ENCODE measurements around the gene UGT1A5. TPM values are rescaled to one million over a fixed set of nuclear protein-coding genes. Genes with fewer than 3 reads are reported as not detected.

Gene UGT1A5
- total and polyA plus RNA-seq, 2 of the 8 experiments (the other 6 are each of a cell fraction or from before 2014, with no cell fraction given) = not detected

DNA sequence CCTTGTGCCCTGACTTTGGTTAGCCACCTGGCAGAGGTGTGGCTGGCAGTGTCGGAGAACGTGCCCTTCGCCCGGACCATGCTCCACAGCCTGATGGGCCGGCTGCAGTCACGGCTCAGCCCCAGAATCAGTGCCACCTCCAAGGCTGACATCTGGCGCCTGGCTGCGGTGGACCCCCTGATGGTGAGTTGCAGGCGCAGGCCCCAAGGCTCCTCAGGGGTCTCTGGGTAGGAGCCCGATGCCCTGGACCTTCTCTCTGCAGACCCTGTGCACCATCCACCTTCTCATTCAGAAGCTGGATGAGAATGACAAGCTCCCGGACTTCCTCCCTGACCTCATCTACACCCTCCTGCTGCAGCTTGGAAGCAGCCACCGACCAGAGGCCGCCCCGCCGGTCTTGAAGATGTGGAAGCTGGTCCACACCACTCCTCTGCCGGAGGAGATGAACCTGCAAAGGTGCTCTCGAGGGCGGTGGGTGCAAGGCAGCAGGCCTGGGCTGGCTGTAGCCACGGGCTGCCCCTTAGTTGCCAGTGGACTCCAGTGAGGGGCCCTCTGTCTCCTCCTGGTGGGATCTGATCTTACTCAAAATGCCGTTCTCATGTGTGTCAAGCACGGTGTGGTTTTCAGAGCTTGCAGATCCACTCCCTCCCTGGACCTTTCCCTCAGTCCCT lies 109.5 kb downstream of the UGT1A5 start:
- no peaks in the 10 kb centered on the region for H3K4me1 ChIP-seq (replicated peaks in 1 of 4; ENCODE audit: control insufficient read depth in 3 of 4, insufficient read depth in 4 of 4, low read length in 3 of 4)
- no peak overlapping the region for H3K27ac ChIP-seq (ENCODE audit: low read depth, low read length)
- H4K8ac ChIP-seq (ENCODE audit: extremely low read depth, insufficient read depth, low read length) = no peak overlapping the region
- no peak overlapping the region for H3K9ac ChIP-seq (replicated peaks in 1 of 4; ENCODE audit: extremely low read depth in 1 of 4, low read depth in 3 of 4, low read length in 3 of 4)
- no peaks in the 10 kb centered on the region for H3K79me2 ChIP-seq (ENCODE audit: control insufficient read depth in 1 of 2, insufficient read depth in 2 of 2, low read length in 2 of 2)
- 87% methylated on average over 21 of the region's 21 CpGs; no CpG with 5 or more reads in 1 of the 2 experiments for WGBS, 2 experiments (ENCODE audit: extremely low coverage in 1 of 2, insufficient coverage in 1 of 2, insufficient read length in 1 of 2, insufficient replicate concordance in 2 of 2, low coverage in 1 of 2, low lambda C conversion rate in 2 of 2, missing lambda C conversion rate in 1 of 2)
- H2BK15ac ChIP-seq (ENCODE audit: low read length) = no peak overlapping the region
- no peak overlapping the region for H2BK20ac ChIP-seq (ENCODE audit: low read length)
- ChIA-PET CTCF (ENCODE audit: partially characterized antibody) (interaction anchor here (1.1 to 2.0 kb wide), 3 partner anchors 42 to 374 kb away, joined by 3 to 6 read pairs (median 3); no protein-coding TSS in a partner anchor), POLR2A (ENCODE audit: partially characterized antibody) (no interaction called here)
- no peak overlapping the region for H4K91ac ChIP-seq (replicated peaks; ENCODE audit: insufficient read length, low read length)
- H2BK120ac ChIP-seq (replicated peaks; ENCODE audit: low read depth, low read length) = no peak overlapping the region
- no peak overlapping the region for H3K56ac ChIP-seq (replicated peaks; ENCODE audit: insufficient read length, low read depth, low read length)
- no peaks in the 10 kb centered on the region for H3K27me3 ChIP-seq (replicated peaks in 1 of 4; ENCODE audit: control insufficient read depth in 3 of 4, extremely low read depth in 1 of 4, insufficient read depth in 3 of 4, low read length in 3 of 4)
- FAIRE-seq (no peak), DNase-seq (ENCODE audit: low read depth in 1 of 2, low spot score in 2 of 2) (no peak)
- no peak overlapping the region for H3K4me2 ChIP-seq (ENCODE audit: insufficient read depth in 1 of 2, low read depth in 2 of 2, low read length in 2 of 2)
- H2BK5ac ChIP-seq (ENCODE audit: low read depth, low read length) = no peak overlapping the region
- H3K9me3 ChIP-seq (ENCODE audit: insufficient read depth in 2 of 2, low read depth in 1 of 2, low read length in 1 of 2) = no peaks in the 10 kb centered on the region
- H3K4ac ChIP-seq (replicated peaks; ENCODE audit: insufficient read length, low read depth, low read length) = no peak overlapping the region
- H3K79me1 ChIP-seq (ENCODE audit: low read depth, low read length) = no peaks in the 10 kb centered on the region
- no peak overlapping the region for H3K14ac ChIP-seq (ENCODE audit: insufficient read length)
- H3K18ac ChIP-seq (ENCODE audit: extremely low read depth, low read length) = no peak overlapping the region
- H4K20me1 ChIP-seq (replicated peaks in 1 of 2; ENCODE audit: control insufficient read depth in 1 of 2, insufficient read depth in 2 of 2, low read length in 2 of 2) = no peaks in the 10 kb centered on the region
- H2BK12ac ChIP-seq (ENCODE audit: low read depth, low read length) = no peak overlapping the region
- H3K36me3 ChIP-seq (ENCODE audit: control insufficient read depth in 2 of 4, insufficient read depth in 4 of 4, low read length in 3 of 4) = no peaks in the 10 kb centered on the region
- H4K5ac ChIP-seq (ENCODE audit: insufficient read length, low read depth, low read length) = no peak overlapping the region
- H3K4me3 ChIP-seq (ENCODE audit: extremely low read depth in 1 of 4, insufficient read depth in 2 of 4, low read depth in 3 of 4, low read length in 4 of 4) = no peak overlapping the region
- no peaks in the 10 kb centered on the region for H3K23me2 ChIP-seq (ENCODE audit: low read depth, low read length)
- H2AFZ ChIP-seq (ENCODE audit: low read length) = no peak overlapping the region
- no peak overlapping the region for H3K23ac ChIP-seq (ENCODE audit: insufficient read length)
- H2AK5ac ChIP-seq (ENCODE audit: low read depth, low read length) = no peak overlapping the region
- TF ChIP-seq RXRA (IDR thresholded peaks at IDR 0.05; ENCODE audit: insufficient read depth, low read depth, low read length) (no peak), BACH1 (IDR thresholded peaks at IDR 0.05; ENCODE audit: low read length) (no peak), ASH2L (IDR thresholded peaks at IDR 0.05; ENCODE audit: low read length) (no peak), FOSL1 (IDR thresholded peaks at IDR 0.05; ENCODE audit: insufficient read depth, low read depth, low read length) (no peak), POLR2A (IDR thresholded peaks at IDR 0.05; ENCODE audit: control extremely low read depth in 1 of 2, low read depth in 2 of 2, low read length in 2 of 2) (no peak), CBX5 (IDR thresholded peaks at IDR 0.05; ENCODE audit: low read depth, low read length) (no peak), JUND (IDR thresholded peaks at IDR 0.05; ENCODE audit: low read length) (no peak), YY1 (IDR thresholded peaks at IDR 0.05; ENCODE audit: low read depth, low read length) (no peak), EGR1 (IDR thresholded peaks at IDR 0.05; ENCODE audit: borderline replicate concordance, low read depth, low read length) (no peak), POU5F1 (IDR thresholded peaks at IDR 0.05; ENCODE audit: low read depth, low read length) (no peak), POLR2AphosphoS5 (IDR thresholded peaks at IDR 0.05; ENCODE audit: low read depth, low read length) (no peak), SIN3A (conservative IDR thresholded peaks at IDR 0.05 in 1 of 2, IDR thresholded peaks at IDR 0.05 in 1 of 2; ENCODE audit: low read depth in 1 of 2, low read length in 2 of 2) (no peak), CEBPB (IDR thresholded peaks at IDR 0.05; ENCODE audit: low read depth, low read length) (no peak)
- TF ChIP-seq, protein P1, sequence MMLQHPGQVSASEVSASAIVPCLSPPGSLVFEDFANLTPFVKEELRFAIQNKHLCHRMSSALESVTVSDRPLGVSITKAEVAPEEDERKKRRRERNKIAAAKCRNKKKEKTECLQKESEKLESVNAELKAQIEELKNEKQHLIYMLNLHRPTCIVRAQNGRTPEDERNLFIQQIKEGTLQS (IDR thresholded peaks at IDR 0.05; ENCODE audit: insufficient read depth, low read depth, low read length) = no peak

Measured in H1 (cell line).